ENCODE results near the gene CTDSPL2. TPM values are rescaled to one million over a fixed set of nuclear protein-coding genes. Genes with fewer than 3 reads are reported as not detected.
A peak's percentile ranks its signal among the peaks of the same experiment; 100 is the strongest.

The CTDSPL2 gene
- total and polyA plus RNA-seq, 9 donors, result 26.8 to 68.8 (median 41.9) TPM

- H3K27ac ChIP-seq (ENCODE audit: low read length), result no peak overlapping the region
- peaks cover 4% of the 10 kb centered on the region for H3K36me3 ChIP-seq (ENCODE audit: control insufficient read depth, insufficient read depth, low read length)
- no CpG with 5 or more reads among the region's 2 CpGs for WGBS (ENCODE audit: insufficient coverage)
- DNase-seq, result no peak
- H3K27me3 ChIP-seq (ENCODE audit: control insufficient read depth, insufficient read depth, low read length), result no peaks in the 10 kb centered on the region
- H3K9me3 ChIP-seq (replicated peaks; ENCODE audit: control insufficient read depth, low read depth, low read length), result peaks cover 6% of the 10 kb centered on the region
- H3K4me3 ChIP-seq (ENCODE audit: low read length), result no peak overlapping the region
- H3K4me1 ChIP-seq (ENCODE audit: control insufficient read depth, insufficient read depth, low read length), result no peaks in the 10 kb centered on the region
Observed at GRCh38 chr15:44471885-44472455, 44.5 kb downstream of the CTDSPL2 start.

GRCh38 chr15:44479343-44479742, 51.9 kb downstream of the CTDSPL2 start:
- no peak for DNase-seq
- H3K36me3 ChIP-seq (ENCODE audit: control insufficient read depth, insufficient read depth, low read length), result no peaks in the 10 kb centered on the region
- no peaks in the 10 kb centered on the region for H3K27me3 ChIP-seq (ENCODE audit: control insufficient read depth, insufficient read depth, low read length)
- no peak overlapping the region for H3K4me3 ChIP-seq (ENCODE audit: low read length)
- H3K4me1 ChIP-seq (ENCODE audit: control insufficient read depth, insufficient read depth, low read length), result no peaks in the 10 kb centered on the region
- no peak overlapping the region for H3K27ac ChIP-seq (ENCODE audit: low read length)
- H3K9me3 ChIP-seq (replicated peaks; ENCODE audit: control insufficient read depth, low read depth, low read length), result no peaks in the 10 kb centered on the region
- WGBS (ENCODE audit: insufficient coverage), result no CpG with 5 or more reads among the region's 2 CpGs

- no peaks in the 10 kb centered on the region for H3K27me3 ChIP-seq (ENCODE audit: control insufficient read depth, insufficient read depth, low read length)
- H3K9me3 ChIP-seq (replicated peaks; ENCODE audit: control insufficient read depth, low read depth, low read length), result no peaks in the 10 kb centered on the region
- 88% methylated on average over 2 of the region's 2 CpGs for WGBS (ENCODE audit: insufficient coverage)
- no peak overlapping the region for H3K4me3 ChIP-seq (ENCODE audit: low read length)
- DNase-seq, result no peak
- H3K27ac ChIP-seq (ENCODE audit: low read length), result no peak overlapping the region
- H3K36me3 ChIP-seq (ENCODE audit: control insufficient read depth, insufficient read depth, low read length), result peaks cover 8% of the 10 kb centered on the region
- no peaks in the 10 kb centered on the region for H3K4me1 ChIP-seq (ENCODE audit: control insufficient read depth, insufficient read depth, low read length)
Observed at GRCh38 chr15:44482090-44482489, 54.7 kb downstream of the CTDSPL2 start.

GRCh38 chr15:44485880-44486279, 58.5 kb downstream of the CTDSPL2 start:
- WGBS (ENCODE audit: insufficient coverage), result no CpG with 5 or more reads among the region's 3 CpGs
- H3K4me3 ChIP-seq (ENCODE audit: low read length), result no peak overlapping the region
- no peak for DNase-seq
- H3K4me1 ChIP-seq (ENCODE audit: control insufficient read depth, insufficient read depth, low read length), result no peaks in the 10 kb centered on the region
- peaks cover 26% of the 10 kb centered on the region for H3K36me3 ChIP-seq (ENCODE audit: control insufficient read depth, insufficient read depth, low read length)
- H3K27ac ChIP-seq (ENCODE audit: low read length), result no peak overlapping the region
- H3K9me3 ChIP-seq (replicated peaks; ENCODE audit: control insufficient read depth, low read depth, low read length), result no peaks in the 10 kb centered on the region
- H3K27me3 ChIP-seq (ENCODE audit: control insufficient read depth, insufficient read depth, low read length), result no peaks in the 10 kb centered on the region

DNA sequence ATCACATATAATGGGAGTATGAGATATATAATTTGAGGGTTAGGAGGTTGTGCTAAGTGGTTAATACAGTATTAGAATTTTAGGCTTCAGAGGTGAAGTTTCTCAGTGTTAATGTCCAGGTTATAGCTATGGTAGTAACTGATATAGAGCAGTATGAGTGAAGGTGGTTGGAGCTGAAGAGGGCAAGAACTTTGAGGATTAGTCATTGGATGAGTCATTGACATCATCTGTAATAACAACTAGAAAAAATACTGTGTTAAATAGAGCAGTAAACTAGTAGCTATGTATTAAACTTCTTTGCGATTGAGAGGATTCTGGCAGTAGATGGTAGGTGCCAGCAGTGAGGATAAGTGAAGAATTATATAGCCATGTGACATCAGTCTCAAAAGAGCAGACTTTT, 62.0 kb downstream of the CTDSPL2 start:
- no peaks in the 10 kb centered on the region for H3K4me1 ChIP-seq (ENCODE audit: control insufficient read depth, insufficient read depth, low read length)
- WGBS (ENCODE audit: insufficient coverage), result 100% methylated on average over 1 of the region's 1 CpG
- H3K27me3 ChIP-seq (ENCODE audit: control insufficient read depth, insufficient read depth, low read length), result no peaks in the 10 kb centered on the region
- no peak overlapping the region for H3K27ac ChIP-seq (ENCODE audit: low read length)
- peaks cover 39% of the 10 kb centered on the region for H3K36me3 ChIP-seq (ENCODE audit: control insufficient read depth, insufficient read depth, low read length)
- H3K4me3 ChIP-seq (ENCODE audit: low read length), result no peak overlapping the region
- no peak for DNase-seq
- H3K9me3 ChIP-seq (replicated peaks; ENCODE audit: control insufficient read depth, low read depth, low read length), result no peaks in the 10 kb centered on the region

DNA sequence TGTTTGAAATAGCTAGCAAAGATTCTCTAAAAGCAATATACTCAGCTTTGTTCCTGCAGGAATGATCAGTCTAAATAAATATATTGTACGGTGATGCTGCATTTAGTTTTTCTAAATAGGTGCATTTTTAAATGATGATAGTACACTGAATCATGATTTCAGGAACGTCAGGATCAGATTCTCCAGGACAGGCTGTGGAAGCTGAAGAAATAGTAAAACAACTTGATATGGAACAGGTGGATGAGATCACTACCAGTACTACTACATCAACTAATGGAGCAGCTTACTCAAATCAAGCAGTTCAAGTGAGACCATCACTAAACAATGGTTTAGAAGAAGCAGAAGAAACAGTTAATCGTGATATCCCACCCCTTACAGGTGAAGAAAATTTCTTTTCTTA, 63.2 kb downstream of the CTDSPL2 start:
- peaks cover 35% of the 10 kb centered on the region for H3K36me3 ChIP-seq (ENCODE audit: control insufficient read depth, insufficient read depth, low read length)
- H3K27me3 ChIP-seq (ENCODE audit: control insufficient read depth, insufficient read depth, low read length), result no peaks in the 10 kb centered on the region
- H3K9me3 ChIP-seq (replicated peaks; ENCODE audit: control insufficient read depth, low read depth, low read length), result no peaks in the 10 kb centered on the region
- DNase-seq, result no peak
- H3K4me3 ChIP-seq (ENCODE audit: low read length), result no peak overlapping the region
- no peaks in the 10 kb centered on the region for H3K4me1 ChIP-seq (ENCODE audit: control insufficient read depth, insufficient read depth, low read length)
- H3K27ac ChIP-seq (ENCODE audit: low read length), result no peak overlapping the region
- no CpG with 5 or more reads among the region's 3 CpGs for whole genome bisulfite sequencing (ENCODE audit: insufficient coverage)

DNA sequence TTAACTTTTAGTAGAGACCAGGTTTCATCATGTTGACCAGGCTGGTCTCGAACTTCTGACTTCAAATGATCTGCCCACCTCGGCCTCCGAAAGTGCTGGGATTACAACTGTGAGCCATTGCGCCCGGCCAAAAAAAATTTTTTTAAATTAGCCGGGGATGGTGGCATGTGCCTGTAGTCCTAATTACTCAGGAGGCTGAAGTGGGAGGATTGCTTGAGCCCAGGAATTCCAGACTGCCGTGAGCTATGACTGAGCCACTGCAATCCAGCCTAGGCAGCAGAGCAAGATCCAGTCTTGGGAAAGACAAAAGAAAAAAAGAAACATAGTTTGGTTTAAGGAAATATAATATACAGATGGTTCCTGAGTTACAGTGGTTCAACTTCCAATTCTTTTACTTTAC, 64.6 kb downstream of the CTDSPL2 start:
- 87% methylated on average over 7 of the region's 7 CpGs for WGBS (ENCODE audit: insufficient coverage)
- H3K36me3 ChIP-seq (ENCODE audit: control insufficient read depth, insufficient read depth, low read length), result peaks cover 36% of the 10 kb centered on the region
- no peaks in the 10 kb centered on the region for H3K27me3 ChIP-seq (ENCODE audit: control insufficient read depth, insufficient read depth, low read length)
- no peak for DNase-seq
- no peaks in the 10 kb centered on the region for H3K4me1 ChIP-seq (ENCODE audit: control insufficient read depth, insufficient read depth, low read length)
- no peak overlapping the region for H3K4me3 ChIP-seq (ENCODE audit: low read length)
- no peak overlapping the region for H3K27ac ChIP-seq (ENCODE audit: low read length)
- no peaks in the 10 kb centered on the region for H3K9me3 ChIP-seq (replicated peaks; ENCODE audit: control insufficient read depth, low read depth, low read length)

DNA sequence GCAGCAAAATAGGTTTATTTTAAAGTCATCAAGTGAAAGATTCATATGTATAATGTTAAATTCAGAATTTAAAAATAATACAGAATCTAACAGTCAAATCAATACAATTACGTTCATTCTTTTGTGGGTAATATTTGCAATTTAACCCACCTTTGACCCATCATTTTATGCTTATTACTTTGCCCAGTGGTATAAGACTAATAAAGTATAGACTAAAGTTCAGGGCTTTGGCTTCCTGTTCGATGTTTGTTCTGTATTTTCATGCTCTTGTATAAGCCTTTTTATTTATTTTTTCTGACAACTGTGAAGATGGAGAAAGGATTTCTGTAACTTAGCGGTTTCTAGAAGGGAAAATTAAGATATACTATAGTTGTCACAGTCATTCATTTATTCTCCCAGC, 65.2 kb downstream of the CTDSPL2 start:
- H3K27ac ChIP-seq (ENCODE audit: low read length), result no peak overlapping the region
- H3K9me3 ChIP-seq (replicated peaks; ENCODE audit: control insufficient read depth, low read depth, low read length), result no peaks in the 10 kb centered on the region
- H3K4me1 ChIP-seq (ENCODE audit: control insufficient read depth, insufficient read depth, low read length), result no peaks in the 10 kb centered on the region
- no peak overlapping the region for H3K4me3 ChIP-seq (ENCODE audit: low read length)
- H3K27me3 ChIP-seq (ENCODE audit: control insufficient read depth, insufficient read depth, low read length), result no peaks in the 10 kb centered on the region
- DNase-seq, result no peak
- no CpG with 5 or more reads among the region's 3 CpGs for WGBS (ENCODE audit: insufficient coverage)
- H3K36me3 ChIP-seq (ENCODE audit: control insufficient read depth, insufficient read depth, low read length), result peaks cover 34% of the 10 kb centered on the region

DNA sequence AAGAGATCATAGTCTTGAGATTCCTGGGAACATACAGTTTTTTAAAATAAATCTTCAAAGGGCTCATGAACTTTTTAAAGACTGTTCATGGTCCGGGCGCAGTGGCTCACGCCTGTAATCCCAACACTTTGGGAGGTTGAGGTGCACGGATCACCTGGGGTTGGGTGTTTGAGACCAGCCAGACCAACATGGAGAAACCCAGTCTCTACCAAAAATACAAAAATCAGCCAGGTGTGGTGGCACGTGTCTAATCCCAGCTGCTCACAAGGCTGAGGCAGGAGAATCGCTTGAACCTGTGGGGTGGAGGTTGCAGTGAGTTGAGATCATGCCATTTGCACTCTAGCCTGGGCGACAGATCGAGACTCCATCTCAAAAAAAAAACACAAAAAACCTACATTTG, 68.1 kb downstream of the CTDSPL2 start:
- H3K36me3 ChIP-seq (ENCODE audit: control insufficient read depth, insufficient read depth, low read length), result peaks cover 31% of the 10 kb centered on the region
- H3K9me3 ChIP-seq (replicated peaks; ENCODE audit: control insufficient read depth, low read depth, low read length), result no peaks in the 10 kb centered on the region
- no CpG with 5 or more reads among the region's 8 CpGs for WGBS (ENCODE audit: insufficient coverage)
- no peak overlapping the region for H3K4me3 ChIP-seq (ENCODE audit: low read length)
- H3K27me3 ChIP-seq (ENCODE audit: control insufficient read depth, insufficient read depth, low read length), result no peaks in the 10 kb centered on the region
- H3K4me1 ChIP-seq (ENCODE audit: control insufficient read depth, insufficient read depth, low read length), result no peaks in the 10 kb centered on the region
- no peak overlapping the region for H3K27ac ChIP-seq (ENCODE audit: low read length)
- no peak for DNase-seq

GRCh38 chr15:44500555-44500954, 73.1 kb downstream of the CTDSPL2 start:
- Histone ChIP-seq H3K27ac (ENCODE audit: low read length) (no peak overlapping the region), H3K36me3 (ENCODE audit: control insufficient read depth, insufficient read depth, low read length) (peaks cover 30% of the 10 kb centered on the region), H3K9me3 (replicated peaks; ENCODE audit: control insufficient read depth, low read depth, low read length) (no peaks in the 10 kb centered on the region), H3K4me1 (ENCODE audit: control insufficient read depth, insufficient read depth, low read length) (no peaks in the 10 kb centered on the region), H3K4me3 (ENCODE audit: low read length) (no peak overlapping the region), H3K27me3 (ENCODE audit: control insufficient read depth, insufficient read depth, low read length) (no peaks in the 10 kb centered on the region)
- 100% methylated on average over 1 of the region's 3 CpGs for WGBS (ENCODE audit: insufficient coverage)
- no peak for DNase-seq

- Histone ChIP-seq H3K4me1 (ENCODE audit: control insufficient read depth, insufficient read depth, low read length) (no peaks in the 10 kb centered on the region), H3K9me3 (replicated peaks; ENCODE audit: control insufficient read depth, low read depth, low read length) (no peaks in the 10 kb centered on the region), H3K36me3 (ENCODE audit: control insufficient read depth, insufficient read depth, low read length) (peaks cover 32% of the 10 kb centered on the region), H3K27me3 (ENCODE audit: control insufficient read depth, insufficient read depth, low read length) (no peaks in the 10 kb centered on the region), H3K4me3 (ENCODE audit: low read length) (no peak overlapping the region), H3K27ac (ENCODE audit: low read length) (no peak overlapping the region)
- DNase-seq, result peak; percentile 41
- no CpG with 5 or more reads among the region's 3 CpGs for WGBS (ENCODE audit: insufficient coverage)
Observed at GRCh38 chr15:44501768-44502366, 74.4 kb downstream of the CTDSPL2 start.

Measured in muscle of leg (tissue), 11 donors.